OCI-LY3 (cell line): ENCODE data around the gene REEP2.

ENCODE experiments used
- EZH2phosphoT487 ChIP-seq: fragments of 200-600 bp; shearing (Covaris generic); IDR thresholded peaks from 2 replicates; pipeline ENCODE4 v1.6.1; 2018; ENCODE audit warnings: antibody characterized with exemption, mixed run types, low read depth
- TF ChIP-seq, protein P1 (sequence below): fragments of 200-600, 300-600 bp; sonication (generic); IDR thresholded peaks from 2 replicates; pipeline ENCODE4 v1.5.1; 2014; ENCODE audit warnings: antibody characterized with exemption, low read length, low read depth

DNA sequence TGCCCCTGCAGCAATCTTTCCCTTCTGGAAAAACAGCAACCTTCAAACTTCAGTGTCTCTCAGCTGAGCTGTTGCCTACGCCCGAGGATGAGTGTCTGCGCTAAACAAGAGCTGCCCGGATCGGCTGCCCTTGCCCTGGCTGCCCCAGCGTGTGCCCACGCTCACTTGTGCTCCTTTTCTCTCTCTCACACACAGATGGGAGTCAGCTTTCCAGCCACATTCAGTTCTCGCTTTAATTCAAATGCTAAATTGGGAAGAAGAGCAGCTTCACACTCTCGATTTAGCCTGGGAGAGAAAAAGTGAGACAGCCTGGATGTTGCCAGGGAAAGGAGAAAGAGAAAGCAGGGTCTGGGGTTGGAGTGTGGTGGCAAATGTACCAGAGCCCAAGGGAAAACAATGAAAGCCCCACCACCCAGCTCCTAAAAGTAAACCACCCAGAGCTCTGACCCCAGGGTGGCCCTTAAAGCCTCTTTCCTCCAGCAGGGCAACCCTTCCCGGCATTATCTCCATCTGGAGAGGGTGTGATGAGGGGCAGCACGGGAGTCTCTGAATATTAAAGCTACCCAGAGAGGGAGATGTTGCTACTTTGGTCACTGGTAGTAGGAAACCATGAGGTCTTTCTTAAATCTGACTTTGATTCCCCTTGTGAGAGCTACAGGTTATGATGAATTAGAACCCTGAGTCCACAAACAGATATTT, 16.5 kb downstream of the REEP2 start:
- TF ChIP-seq, protein P1, sequence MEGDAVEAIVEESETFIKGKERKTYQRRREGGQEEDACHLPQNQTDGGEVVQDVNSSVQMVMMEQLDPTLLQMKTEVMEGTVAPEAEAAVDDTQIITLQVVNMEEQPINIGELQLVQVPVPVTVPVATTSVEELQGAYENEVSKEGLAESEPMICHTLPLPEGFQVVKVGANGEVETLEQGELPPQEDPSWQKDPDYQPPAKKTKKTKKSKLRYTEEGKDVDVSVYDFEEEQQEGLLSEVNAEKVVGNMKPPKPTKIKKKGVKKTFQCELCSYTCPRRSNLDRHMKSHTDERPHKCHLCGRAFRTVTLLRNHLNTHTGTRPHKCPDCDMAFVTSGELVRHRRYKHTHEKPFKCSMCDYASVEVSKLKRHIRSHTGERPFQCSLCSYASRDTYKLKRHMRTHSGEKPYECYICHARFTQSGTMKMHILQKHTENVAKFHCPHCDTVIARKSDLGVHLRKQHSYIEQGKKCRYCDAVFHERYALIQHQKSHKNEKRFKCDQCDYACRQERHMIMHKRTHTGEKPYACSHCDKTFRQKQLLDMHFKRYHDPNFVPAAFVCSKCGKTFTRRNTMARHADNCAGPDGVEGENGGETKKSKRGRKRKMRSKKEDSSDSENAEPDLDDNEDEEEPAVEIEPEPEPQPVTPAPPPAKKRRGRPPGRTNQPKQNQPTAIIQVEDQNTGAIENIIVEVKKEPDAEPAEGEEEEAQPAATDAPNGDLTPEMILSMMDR: no peak
- TF ChIP-seq EZH2phosphoT487: no peak
